ENCODE measurements around the gene KAT2B.
A peak's percentile ranks its signal among the peaks of the same experiment; 100 is the strongest.

The KAT2B gene

GRCh38 chr3:20143519-20143918 lies 103.3 kb downstream of the KAT2B start:
- no peak for DNase-seq (ENCODE audit: low read depth)

GRCh38 chr3:20145874-20146273 lies 105.6 kb downstream of the KAT2B start:
- DNase-seq (ENCODE audit: low read depth) = no peak

GRCh38 chr3:20146301-20146700 lies 106.1 kb downstream of the KAT2B start:
- DNase-seq (ENCODE audit: low read depth) = no peak

GRCh38 chr3:20147361-20147760 lies 107.1 kb downstream of the KAT2B start:
- no peak for DNase-seq (ENCODE audit: low read depth)

- no peak for DNase-seq (ENCODE audit: low read depth)
Measured at GRCh38 chr3:20148466-20148865, 108.2 kb downstream of the KAT2B start.

- no peak for DNase-seq (ENCODE audit: low read depth)
Measured at GRCh38 chr3:20154078-20154477, 113.8 kb downstream of the KAT2B start.

- DNase-seq (ENCODE audit: low read depth) = no peak
Measured at GRCh38 chr3:20154928-20155327, 114.7 kb downstream of the KAT2B start.

- DNase-seq (ENCODE audit: low read depth) = no peak
Measured at GRCh38 chr3:20160230-20160629, 120.0 kb downstream of the KAT2B start.

GRCh38 chr3:20161714-20162113 lies 121.5 kb downstream of the KAT2B start:
- DNase-seq (ENCODE audit: low read depth) = no peak

GRCh38 chr3:20173844-20174410 lies 133.7 kb downstream of the KAT2B start:
- no peak for DNase-seq (ENCODE audit: low read depth)

GRCh38 chr3:20181276-20181675 lies 141.0 kb downstream of the KAT2B start:
- no peak for DNase-seq (ENCODE audit: low read depth)

- no peak for DNase-seq (ENCODE audit: low read depth)
Measured at GRCh38 chr3:20182206-20182605, 142.0 kb downstream of the KAT2B start.

GRCh38 chr3:20185331-20185678 lies 145.1 kb downstream of the KAT2B start:
- DNase-seq (ENCODE audit: low read depth) = no peak

GRCh38 chr3:20185679-20186599 lies 145.7 kb downstream of the KAT2B start, which contains the start of gene SGO1:
Gene SGO1 (minus strand): TSS chr3:20186206. CDS start chr3:20184027, 2,179 bp downstream.
- DNase-seq (ENCODE audit: low read depth) = peak; percentile 98

- no peak for DNase-seq (ENCODE audit: low read depth)
Measured at GRCh38 chr3:20186600-20187004, 146.4 kb downstream of the KAT2B start.

- no peak for DNase-seq (ENCODE audit: low read depth)
Measured at GRCh38 chr3:20190991-20191390, 150.7 kb downstream of the KAT2B start.

- no peak for DNase-seq (ENCODE audit: low read depth)
Measured at GRCh38 chr3:20194793-20195460, 154.7 kb downstream of the KAT2B start.

GRCh38 chr3:20197775-20198174 lies 157.5 kb downstream of the KAT2B start:
- no peak for DNase-seq (ENCODE audit: low read depth)

- DNase-seq (ENCODE audit: low read depth) = no peak
Measured at GRCh38 chr3:20201143-20201542, 160.9 kb downstream of the KAT2B start.
